OCI-LY7 (cell line): ENCODE data around the gene CNBD2.

Source experiments
- CTCF ChIP-seq: fragments of 200-600 bp; sonication (generic); conservative IDR thresholded peaks from 2 replicates; pipeline ENCODE4 v1.5.1; 2014; ENCODE audit warnings: mild to moderate bottlenecking, antibody characterized with exemption, low read length, moderate library complexity, mixed read lengths
- EZH2phosphoT487 ChIP-seq: fragments of 200-600 bp; sonication (generic); IDR thresholded peaks from 2 replicates; pipeline ENCODE4 v1.6.1; 2018; ENCODE audit warnings: low read depth, borderline replicate concordance, mild to moderate bottlenecking, mixed run types, antibody characterized with exemption, low read length, moderate library complexity, mixed read lengths

- TF ChIP-seq CTCF (no peak), EZH2phosphoT487 (no peak)
Measured at GRCh38 chr20:36018208-36018988, 50.0 kb downstream of the CNBD2 start.
